ENCODE results near the gene SERPINI1. TPM values are rescaled to one million over a fixed set of nuclear protein-coding genes. Genes with fewer than 3 reads are reported as not detected.

SERPINI1 gene
- total RNA-seq: 1.4 and 1.6 TPM in 2 replicates

GRCh38 chr3:167735233-167736138, at the start of gene SERPINI1:
SERPINI1 (plus strand) TSS chr3:167735721; CDS start chr3:167789129, 53,408 bp downstream.

GRCh38 chr3:167734498-167735232, 856 bp upstream of the SERPINI1 start, which contains the start of gene PDCD10:
PDCD10 (minus strand) TSS chr3:167734892; CDS start chr3:167720157, 14,735 bp downstream.

Other genes with a start within 250 kb of the SERPINI1 start
- 0.13 and 0.65 TPM in 2 replicates for gene WDR49, start 81.8 kb upstream of the SERPINI1 start, total RNA-seq
- 56.5 and 82.9 TPM in 2 replicates for gene PDCD10, start 829 bp upstream of the SERPINI1 start, total RNA-seq